Thyroid gland (tissue), 4 donors: ENCODE measurements around the gene FLNA.

Source experiments
- POLR2A ChIP-seq, 2 donors: fragments of 450-650 bp; IDR thresholded peaks; one replicate each; pipeline ENCODE4 v1.6.1; 2017; ENCODE audit warnings: antibody characterized with exemption in 2 of 2, mild to moderate bottlenecking in 2 of 2, moderate library complexity in 1 of 2
- TF ChIP-seq, protein P1 (sequence below), 6 experiments: fragments of 200-600 bp in 3 of 6; fragments of 450-650 bp in 3 of 6; sonication (generic) in 3 of 6; IDR thresholded peaks; one replicate each; pipeline ENCODE4 v1.5.1; 2016 to 2019; ENCODE audit warnings: antibody characterized with exemption in 6 of 6, mild to moderate bottlenecking in 2 of 6, inconsistent platforms in 1 of 6, moderate library complexity in 1 of 6

DNA sequence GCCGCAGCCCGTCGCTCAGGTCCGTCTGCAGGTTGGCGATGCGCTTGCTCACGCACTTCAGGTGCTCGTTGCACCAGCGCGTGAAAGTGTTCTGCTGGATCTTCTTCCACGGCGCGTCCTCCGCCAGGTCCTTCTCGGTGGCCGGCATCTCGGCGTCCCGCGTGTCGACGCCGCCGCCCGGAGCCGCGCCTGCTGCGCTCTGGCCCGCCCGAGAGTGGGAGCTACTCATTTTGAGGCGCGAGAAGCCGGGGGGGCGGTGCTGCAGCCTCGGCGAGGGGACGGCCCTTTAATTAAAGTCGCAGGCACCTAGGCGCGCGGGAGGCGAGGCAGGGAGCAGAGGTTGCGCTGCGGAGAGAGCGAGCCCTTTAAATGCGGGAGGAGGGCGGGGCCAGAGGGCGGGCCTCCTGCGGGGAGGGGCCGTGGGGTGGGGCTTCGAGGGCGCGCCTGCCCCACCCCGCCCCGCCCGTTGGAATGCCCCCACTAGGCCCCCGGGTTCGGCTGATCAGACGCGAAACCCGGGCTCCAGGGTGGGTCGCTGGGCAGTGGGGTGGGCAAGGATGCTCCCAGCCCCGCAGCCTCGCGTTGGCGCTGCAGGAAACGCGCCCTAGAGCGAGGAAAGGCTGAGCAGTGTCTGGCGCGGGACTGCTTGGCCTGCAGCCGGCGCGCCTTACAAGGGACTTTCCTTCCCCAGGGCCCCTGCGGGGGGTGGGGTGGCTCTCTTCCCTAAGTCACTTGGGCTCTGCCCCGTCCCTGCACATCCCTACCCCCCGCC, 3.2 kb downstream of the FLNA start:
- peak; percentile 95 to 96 for TF ChIP-seq POLR2A (IDR thresholded peaks at IDR 0.05)
- TF ChIP-seq, protein P1, sequence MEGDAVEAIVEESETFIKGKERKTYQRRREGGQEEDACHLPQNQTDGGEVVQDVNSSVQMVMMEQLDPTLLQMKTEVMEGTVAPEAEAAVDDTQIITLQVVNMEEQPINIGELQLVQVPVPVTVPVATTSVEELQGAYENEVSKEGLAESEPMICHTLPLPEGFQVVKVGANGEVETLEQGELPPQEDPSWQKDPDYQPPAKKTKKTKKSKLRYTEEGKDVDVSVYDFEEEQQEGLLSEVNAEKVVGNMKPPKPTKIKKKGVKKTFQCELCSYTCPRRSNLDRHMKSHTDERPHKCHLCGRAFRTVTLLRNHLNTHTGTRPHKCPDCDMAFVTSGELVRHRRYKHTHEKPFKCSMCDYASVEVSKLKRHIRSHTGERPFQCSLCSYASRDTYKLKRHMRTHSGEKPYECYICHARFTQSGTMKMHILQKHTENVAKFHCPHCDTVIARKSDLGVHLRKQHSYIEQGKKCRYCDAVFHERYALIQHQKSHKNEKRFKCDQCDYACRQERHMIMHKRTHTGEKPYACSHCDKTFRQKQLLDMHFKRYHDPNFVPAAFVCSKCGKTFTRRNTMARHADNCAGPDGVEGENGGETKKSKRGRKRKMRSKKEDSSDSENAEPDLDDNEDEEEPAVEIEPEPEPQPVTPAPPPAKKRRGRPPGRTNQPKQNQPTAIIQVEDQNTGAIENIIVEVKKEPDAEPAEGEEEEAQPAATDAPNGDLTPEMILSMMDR (IDR thresholded peaks at IDR 0.05), result peak in 1 of 6 experiments; percentile 25
